GM20000 (cell line): ENCODE data around the gene MYH11.

Experiments used
- DNase-seq: peaks from one replicate; pipeline ENCODE4 v3.0.0; 2012; ENCODE audit warnings: low spot score
- TF ChIP-seq, protein P1 (sequence below): IDR thresholded peaks from 2 replicates; pipeline ENCODE4 v1.5.1; 2012; ENCODE audit warnings: mild to moderate bottlenecking, control low read depth; ENCODE audit errors: extremely low read depth, missing control alignments

The MYH11 gene

DNA sequence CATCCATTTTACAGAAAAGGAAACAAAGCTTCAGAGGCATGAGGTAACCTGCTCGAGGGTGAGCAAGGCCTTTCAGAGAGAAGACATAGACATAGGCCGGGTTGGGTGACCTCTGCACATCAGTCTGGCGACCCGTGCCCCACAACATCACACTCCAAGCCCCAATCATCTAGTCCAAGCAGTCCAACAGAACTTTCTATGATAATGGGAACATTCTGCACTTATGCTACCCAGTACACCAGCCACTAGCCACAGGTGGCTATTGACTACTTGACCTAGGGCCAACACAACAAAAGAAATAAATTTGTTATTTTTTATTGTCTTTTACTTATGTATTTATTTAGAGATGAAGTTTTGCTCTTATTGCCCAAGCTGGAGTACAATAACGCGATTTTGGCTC, 20.8 kb downstream of the MYH11 start:
- TF ChIP-seq, protein P1, sequence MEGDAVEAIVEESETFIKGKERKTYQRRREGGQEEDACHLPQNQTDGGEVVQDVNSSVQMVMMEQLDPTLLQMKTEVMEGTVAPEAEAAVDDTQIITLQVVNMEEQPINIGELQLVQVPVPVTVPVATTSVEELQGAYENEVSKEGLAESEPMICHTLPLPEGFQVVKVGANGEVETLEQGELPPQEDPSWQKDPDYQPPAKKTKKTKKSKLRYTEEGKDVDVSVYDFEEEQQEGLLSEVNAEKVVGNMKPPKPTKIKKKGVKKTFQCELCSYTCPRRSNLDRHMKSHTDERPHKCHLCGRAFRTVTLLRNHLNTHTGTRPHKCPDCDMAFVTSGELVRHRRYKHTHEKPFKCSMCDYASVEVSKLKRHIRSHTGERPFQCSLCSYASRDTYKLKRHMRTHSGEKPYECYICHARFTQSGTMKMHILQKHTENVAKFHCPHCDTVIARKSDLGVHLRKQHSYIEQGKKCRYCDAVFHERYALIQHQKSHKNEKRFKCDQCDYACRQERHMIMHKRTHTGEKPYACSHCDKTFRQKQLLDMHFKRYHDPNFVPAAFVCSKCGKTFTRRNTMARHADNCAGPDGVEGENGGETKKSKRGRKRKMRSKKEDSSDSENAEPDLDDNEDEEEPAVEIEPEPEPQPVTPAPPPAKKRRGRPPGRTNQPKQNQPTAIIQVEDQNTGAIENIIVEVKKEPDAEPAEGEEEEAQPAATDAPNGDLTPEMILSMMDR = no peak
- DNase-seq = no peak

DNA sequence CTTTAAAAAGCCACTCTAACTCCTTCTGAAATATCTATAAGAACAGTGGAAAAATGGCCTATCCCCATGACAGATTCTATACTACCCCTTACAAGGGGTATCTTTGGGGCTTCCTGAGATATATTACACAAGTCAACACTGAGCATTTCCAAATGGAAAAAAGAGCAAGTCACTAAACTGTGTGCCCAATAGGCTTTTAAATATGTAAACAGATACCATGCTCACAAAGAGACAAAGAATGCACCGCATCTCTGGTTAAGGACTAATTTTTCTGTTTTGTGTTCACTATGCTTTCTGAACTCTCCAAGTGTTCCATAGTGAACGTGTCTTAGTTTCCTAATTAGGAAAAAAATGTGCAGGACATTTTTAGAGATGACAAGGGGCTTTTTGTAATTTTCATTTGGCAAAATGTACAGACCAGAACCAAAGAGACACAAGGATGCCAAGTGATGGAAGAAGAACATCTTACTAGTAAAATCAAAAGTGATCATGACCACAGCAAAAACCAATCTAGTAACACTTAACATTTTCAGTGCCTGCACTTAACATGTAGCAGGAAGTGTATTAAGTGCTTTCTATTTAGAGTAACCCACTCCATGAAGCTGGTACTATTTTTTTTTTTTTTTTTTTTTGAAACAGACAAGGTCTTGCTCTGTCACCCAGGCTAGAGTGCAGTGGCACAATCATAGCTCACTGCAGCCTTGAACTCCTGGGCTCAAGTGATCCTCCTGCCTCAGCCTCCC, 21.5 kb downstream of the MYH11 start:
- DNase-seq = no peak
- TF ChIP-seq, protein P1 = no peak

DNA sequence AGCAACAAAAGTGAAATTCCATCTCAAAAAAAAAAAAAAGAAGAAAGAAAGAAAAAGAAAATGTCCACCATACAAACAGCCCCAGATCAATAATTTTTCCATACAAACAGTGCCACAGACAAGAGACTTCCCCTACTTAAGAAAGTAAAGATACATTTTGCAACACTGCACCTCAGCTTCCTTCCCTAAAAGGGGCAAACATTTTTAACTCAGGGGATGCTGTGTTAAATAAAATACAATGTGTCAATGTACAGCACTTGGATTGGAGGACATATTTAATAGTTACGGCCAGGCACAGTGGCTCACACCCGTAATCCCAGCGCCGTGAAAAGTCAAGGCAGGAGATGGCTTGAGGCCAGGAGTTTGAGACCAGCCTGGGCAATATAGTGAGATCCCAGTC, 22.3 kb downstream of the MYH11 start:
- TF ChIP-seq, protein P1 = no peak

DNA sequence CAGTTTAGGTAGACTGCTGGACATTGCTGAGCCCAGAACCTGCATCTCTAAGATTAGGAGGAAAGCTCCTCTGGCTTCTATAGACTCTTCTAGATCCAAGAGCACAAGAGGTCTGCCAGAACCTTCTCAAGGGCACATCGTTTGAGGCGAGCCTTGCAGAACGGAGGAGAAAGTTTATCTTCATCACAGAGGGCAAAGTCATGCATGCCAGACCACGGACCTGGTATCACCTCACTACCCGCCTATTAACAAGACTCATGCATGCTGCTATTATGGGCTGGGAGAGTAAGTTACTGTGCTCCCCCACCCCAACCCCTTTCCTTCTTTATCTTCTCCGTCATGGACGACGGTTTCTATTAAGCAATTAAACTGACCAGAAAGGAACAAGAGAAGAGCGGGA, 23.3 kb downstream of the MYH11 start:
- TF ChIP-seq, protein P1 = no peak
- no peak for DNase-seq

More for the DNA sequence above, 22.3 kb downstream of the MYH11 start:
- no peak for DNase-seq

DNA sequence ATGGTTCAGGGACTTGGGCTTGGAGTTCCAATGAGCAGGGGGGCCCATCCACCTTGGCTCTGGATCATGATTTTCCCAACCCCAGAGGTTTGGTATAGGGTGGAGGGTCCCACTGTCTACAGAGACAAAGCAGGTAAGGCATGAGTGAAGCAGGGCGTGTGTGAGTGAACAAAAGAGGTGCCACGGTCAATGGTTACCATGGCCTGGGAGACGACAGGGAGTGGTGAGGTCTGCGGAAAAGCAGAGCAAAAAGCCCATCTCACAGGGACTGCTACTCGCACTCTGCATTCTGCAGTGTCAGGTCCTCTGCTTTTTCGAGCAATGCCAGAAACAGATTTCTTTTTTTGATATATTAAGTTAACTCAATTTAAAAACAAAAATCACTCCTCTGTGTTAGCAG, 24.6 kb downstream of the MYH11 start:
- TF ChIP-seq, protein P1 = no peak
- DNase-seq = no peak

DNA sequence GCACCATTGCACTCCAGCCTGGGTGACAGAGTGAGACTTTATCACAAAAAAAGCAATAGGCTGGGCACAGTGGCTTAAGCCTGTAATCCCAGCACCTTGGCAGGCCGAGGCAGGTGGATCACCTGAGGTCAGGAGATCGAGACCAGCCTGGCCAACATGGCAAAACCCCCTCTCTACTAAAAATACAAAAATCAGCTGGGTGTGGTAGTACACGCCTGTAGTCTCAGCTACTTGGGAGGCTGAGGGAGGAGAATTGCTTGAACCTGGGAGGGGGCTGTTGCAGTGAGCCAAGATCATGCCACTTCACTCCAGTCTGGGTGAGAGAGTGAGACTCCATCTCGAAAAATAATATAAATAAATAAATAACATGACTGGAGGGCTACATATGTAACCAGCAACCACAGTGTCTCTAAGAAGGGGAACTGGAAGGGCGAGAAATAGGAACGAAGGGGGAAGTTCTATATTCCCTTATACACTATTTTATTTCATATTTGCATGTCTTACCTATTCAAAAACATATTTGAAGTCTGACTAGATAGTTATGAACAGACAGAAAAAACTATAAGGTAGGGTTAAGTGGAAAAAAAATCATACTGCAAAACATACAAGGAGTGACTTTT, 25.9 kb downstream of the MYH11 start:
- DNase-seq = no peak
- TF ChIP-seq, protein P1 = no peak

DNA sequence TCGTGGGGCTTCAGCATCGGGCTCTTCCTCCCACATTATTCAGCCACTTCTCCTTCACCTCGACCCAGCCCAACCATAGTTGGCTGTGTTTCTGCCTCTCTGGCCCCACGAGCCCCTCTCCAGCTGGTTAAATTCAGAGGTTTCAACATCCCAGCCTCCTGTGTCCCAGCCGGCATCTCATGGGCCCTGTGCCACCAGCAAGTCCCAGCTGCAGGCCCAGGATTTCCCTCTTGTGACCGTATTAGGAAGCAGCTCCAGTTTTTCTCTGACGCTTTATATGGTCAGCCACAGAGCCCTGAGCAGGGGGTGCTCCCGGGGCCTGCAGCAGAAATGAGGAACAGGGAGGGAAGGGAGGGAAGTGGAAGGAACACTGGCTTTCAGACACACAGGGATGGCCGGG, 27.4 kb downstream of the MYH11 start:
- no peak for DNase-seq
- TF ChIP-seq, protein P1 = no peak
